GM18519 (cell line): Measurements from ENCODE around the gene DPF1.

Source experiments
- ATAC-seq: cut with Tn5 transposase; IDR thresholded peaks from one replicate; pipeline ENCODE4 v1.9.1; 2021; ENCODE audit warnings: mild to moderate bottlenecking, moderate library complexity; ENCODE audit not compliant: unreplicated experiment, low FRiP score

The DPF1 gene

DNA sequence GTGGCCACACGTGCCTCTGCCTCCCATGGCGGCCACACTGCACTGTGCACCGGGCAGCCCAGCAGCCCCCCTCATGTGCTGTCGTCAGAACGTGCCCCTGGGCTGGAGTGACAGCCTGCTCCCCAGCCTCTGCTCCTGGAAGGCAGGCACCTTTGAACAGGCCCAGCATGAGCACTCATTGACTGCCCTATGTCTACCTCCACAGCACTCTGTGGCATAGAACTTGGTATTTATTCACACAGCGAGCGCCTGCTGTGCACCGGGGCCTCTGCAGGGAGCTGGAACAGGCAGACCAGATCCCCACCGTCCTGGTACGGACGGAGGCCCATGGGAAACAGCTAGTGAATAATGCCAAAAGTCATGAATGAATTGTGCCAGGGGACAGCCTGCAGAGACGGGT lies 53.7 kb downstream of the DPF1 start:
- ATAC-seq, result no peak

DNA sequence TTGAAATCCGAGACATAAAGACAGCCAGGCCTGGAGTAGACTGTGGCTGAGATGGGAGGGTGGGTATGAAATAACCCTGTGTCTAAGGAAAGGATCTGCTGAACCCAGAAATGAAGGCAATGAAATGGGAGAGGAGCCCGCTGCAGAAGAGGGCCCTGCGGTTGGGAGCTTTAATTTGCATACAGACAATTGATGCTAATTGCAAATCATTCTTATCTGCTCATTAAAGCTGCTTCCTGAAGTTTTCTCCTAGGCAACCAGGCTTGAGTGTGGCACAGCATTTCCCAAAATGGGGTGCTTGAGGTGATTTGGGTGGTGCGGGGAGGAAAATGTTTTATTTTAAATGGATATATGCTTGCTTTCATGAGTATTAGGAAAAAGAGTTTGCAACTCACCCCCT lies 55.4 kb downstream of the DPF1 start:
- ATAC-seq, result no peak

DNA sequence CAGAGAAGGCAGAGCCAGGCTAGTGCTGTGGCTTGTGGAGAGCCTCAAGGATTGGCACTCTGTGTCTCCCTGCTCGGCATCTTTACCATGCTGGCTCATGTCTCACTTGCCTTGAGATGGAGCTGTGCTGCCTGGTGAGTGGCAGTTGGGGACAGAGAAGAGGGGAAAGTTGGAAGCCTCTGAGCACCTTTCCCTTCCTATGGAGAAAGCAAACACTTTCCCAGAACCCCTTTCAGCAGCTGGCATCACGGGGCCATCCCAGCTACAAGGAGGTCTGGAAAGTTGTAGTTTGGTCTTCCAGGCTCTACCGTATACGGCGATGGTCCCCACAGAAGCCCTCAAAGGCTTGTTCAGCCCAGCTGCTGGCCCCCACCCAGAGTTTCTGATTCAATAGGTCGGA lies 58.7 kb downstream of the DPF1 start:
- no peak for ATAC-seq

DNA sequence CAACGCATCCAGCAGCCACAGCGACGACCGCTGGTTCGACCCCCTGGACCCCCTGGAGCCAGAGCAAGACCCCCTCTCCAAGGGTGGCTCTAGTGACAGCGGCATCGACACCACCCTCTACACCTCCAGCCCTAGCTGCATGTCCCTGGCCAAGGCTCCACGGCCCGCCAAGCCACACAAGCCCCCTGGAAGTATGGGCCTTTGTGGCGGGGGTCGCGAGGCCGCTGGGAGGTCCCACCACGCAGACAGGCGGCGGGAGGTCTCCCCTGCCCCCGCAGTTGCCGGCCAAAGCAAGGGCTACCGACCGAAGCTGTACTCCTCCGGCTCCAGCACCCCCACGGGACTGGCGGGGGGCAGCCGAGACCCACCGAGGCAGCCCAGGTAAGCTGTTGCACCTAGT lies 59.5 kb downstream of the DPF1 start:
- ATAC-seq, result no peak

DNA sequence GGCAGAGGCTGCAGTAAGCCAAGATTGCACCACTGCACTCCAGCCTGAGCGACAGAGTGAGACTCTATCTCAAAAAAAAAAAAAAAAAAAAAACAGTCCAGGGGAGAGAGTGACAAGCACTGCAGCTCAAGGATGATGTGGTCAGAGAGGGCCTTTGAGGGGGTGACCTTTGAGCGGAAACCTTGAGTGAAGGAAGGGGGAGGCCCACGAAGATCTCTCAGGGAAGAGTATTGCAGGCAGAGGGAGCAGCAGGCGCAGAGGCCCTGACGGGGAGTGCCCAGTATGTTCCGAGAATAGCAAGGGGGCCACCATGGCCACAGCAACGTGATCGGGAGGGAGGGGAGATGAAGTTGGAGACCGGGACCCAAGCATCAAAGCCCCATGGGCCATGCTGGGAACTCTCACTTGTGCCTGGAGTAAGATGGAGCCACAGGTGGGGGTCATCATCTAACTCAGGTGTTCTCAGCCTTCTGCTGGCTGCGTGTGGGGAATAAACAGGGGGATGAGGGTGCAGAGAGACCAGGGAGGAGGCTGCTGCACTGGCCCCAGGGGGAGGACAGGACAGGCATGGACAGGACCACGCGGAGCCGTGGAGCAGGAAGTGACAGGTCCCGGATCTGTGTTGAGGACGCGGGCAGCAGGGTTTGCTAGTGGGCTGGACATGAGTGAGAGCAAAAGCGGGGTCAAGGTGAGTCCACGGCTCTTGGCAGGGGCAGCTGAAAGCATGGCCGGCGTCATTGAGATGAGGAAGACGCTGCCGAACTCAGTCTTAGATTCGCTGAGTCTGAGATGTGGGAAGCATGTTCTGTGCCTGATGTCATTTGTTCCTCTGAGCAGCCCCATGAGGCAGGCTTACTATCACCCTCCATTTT lies 60.4 kb downstream of the DPF1 start:
- ATAC-seq, result no peak

DNA sequence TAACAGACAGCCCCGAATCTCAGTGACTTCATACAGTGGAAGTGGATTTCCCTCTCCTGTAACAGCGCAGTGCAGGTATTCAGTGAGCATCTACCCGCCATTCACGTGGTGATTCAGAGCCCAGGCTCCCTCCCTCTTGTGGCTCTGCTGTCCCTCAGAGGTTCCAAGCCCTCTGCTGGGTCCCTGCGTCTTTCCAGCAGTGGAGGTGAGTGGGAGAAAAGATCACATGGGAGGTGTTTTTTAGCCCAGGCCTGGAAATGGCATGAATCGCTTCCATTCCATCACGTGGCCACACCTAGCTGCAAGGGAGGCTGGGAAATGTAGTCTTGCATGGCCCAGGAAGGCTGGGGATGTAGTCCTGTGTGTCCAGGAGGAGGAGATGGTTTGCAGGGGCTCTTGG lies 61.4 kb downstream of the DPF1 start:
- no peak for ATAC-seq

DNA sequence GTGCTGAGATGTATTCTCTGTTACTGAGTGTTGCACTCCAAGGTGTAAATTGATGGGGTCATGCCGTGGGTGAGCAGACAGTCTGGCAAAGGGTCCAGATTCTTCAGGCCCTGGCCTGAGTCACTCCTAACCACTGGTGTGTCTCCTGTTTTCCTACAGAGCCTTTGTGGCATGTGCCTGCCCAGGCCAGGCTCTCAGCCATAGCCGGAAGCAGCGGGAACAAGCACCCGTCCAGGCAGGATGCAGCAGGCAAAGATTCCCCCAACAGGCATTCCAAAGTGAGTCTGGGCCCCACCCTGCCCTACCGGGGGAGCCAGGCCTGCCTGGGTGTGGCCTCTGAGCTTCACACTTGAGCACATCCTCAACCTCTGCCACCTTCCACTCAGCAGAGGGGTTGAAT lies 61.9 kb downstream of the DPF1 start:
- ATAC-seq, result no peak
